ENCODE measurements around the gene TTC28. TPM values are rescaled to one million over a fixed set of nuclear protein-coding genes. Genes with fewer than 3 reads are reported as not detected.
"Not testable (repeated sequence)": the region's sequence is repeated elsewhere in the genome, so short reads cannot be mapped to it uniquely, and the experiment has no call there.

The TTC28 gene
- total and polyA plus RNA-seq, 2 donors (not counting 3 experiments of a cell fraction or from before 2014, with no cell fraction given): 16.5 to 51.1 TPM

DNA sequence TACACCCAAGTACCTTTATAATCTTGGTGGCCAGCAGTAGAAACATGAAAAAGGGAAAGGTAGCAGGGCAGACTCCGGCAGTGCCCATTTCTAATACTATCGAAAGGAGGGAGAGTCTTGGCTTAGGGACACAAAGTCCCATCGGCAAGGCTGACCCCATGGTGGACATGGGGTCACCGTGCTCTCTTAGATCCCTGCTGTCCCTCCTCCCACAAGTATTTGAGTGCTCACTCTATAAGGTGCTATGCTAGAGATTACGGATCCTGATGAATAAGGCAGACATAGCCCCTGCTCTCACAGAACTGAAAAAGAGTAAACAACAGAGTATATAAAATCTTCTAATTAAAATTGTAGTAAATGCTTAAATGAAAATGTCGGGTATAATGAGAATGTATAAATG, 588.2 kb downstream of the TTC28 start:
- Histone ChIP-seq H3K9me1 (replicated peaks; ENCODE audit: control insufficient read depth, extremely low read depth, insufficient read depth, low read length) (no peaks in the 10 kb centered on the region), H3K36me3 (ENCODE audit: control insufficient read depth in 2 of 2, extremely low read depth in 1 of 2, insufficient read depth in 2 of 2, low read length in 2 of 2) (peaks cover 0 to 7% of the 10 kb centered on the region in 2 experiments), H3K9me3 (replicated peaks; ENCODE audit: control insufficient read depth, insufficient read depth, low read length) (no peaks in the 10 kb centered on the region), H4K20me1 (replicated peaks; ENCODE audit: control insufficient read depth, extremely low read depth, insufficient read depth, low read length) (no peaks in the 10 kb centered on the region), H3K4me1 (ENCODE audit: control insufficient read depth, extremely low read depth, insufficient read depth, low read length) (no peaks in the 10 kb centered on the region), H2AFZ (ENCODE audit: low read depth, low read length) (no peak overlapping the region), H3K4me3 (replicated peaks in 1 of 3; ENCODE audit: insufficient read depth in 1 of 3, low read depth in 1 of 3, low read length in 3 of 3) (no peak overlapping the region), H3K27me3 (ENCODE audit: control insufficient read depth in 2 of 2, insufficient read depth in 2 of 2, low read length in 2 of 2) (no peaks in the 10 kb centered on the region), H3K27ac (ENCODE audit: insufficient read depth, low read depth, low read length) (no peak overlapping the region), H3K79me2 (ENCODE audit: control insufficient read depth, insufficient read depth, low read length) (no peaks in the 10 kb centered on the region), H3K4me2 (ENCODE audit: insufficient read depth, low read length) (no peak overlapping the region), H3K9ac (replicated peaks; ENCODE audit: extremely low read depth, insufficient read depth, low read length) (no peak overlapping the region)
- FAIRE-seq (no peak), DNase-seq (ENCODE audit: low read depth, low spot score) (no peak)
- TF ChIP-seq, protein P1, sequence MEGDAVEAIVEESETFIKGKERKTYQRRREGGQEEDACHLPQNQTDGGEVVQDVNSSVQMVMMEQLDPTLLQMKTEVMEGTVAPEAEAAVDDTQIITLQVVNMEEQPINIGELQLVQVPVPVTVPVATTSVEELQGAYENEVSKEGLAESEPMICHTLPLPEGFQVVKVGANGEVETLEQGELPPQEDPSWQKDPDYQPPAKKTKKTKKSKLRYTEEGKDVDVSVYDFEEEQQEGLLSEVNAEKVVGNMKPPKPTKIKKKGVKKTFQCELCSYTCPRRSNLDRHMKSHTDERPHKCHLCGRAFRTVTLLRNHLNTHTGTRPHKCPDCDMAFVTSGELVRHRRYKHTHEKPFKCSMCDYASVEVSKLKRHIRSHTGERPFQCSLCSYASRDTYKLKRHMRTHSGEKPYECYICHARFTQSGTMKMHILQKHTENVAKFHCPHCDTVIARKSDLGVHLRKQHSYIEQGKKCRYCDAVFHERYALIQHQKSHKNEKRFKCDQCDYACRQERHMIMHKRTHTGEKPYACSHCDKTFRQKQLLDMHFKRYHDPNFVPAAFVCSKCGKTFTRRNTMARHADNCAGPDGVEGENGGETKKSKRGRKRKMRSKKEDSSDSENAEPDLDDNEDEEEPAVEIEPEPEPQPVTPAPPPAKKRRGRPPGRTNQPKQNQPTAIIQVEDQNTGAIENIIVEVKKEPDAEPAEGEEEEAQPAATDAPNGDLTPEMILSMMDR (IDR thresholded peaks at IDR 0.05; ENCODE audit: extremely low read depth in 1 of 2, insufficient read depth in 1 of 2, low read depth in 1 of 2, low read length in 2 of 2): no peak
- no peak for TF ChIP-seq JUN (IDR thresholded peaks at IDR 0.05; ENCODE audit: borderline replicate concordance, insufficient read depth, insufficient read length, low read depth)
- TF ChIP-seq POLR2AphosphoS5 (IDR thresholded peaks at IDR 0.05; ENCODE audit: insufficient read depth, low read depth, low read length): no peak
- no peak for TF ChIP-seq FOS (IDR thresholded peaks at IDR 0.05; ENCODE audit: borderline replicate concordance, insufficient read depth, low read length)
- TF ChIP-seq EZH2 (IDR thresholded peaks at IDR 0.05; ENCODE audit: borderline replicate concordance, low read depth, low read length, severe bottlenecking): no peak
- TF ChIP-seq POLR2A (IDR thresholded peaks at IDR 0.05; ENCODE audit: low read depth, low read length): no peak
- TF ChIP-seq GATA2 (IDR thresholded peaks at IDR 0.05; ENCODE audit: insufficient read depth, insufficient read length, low read depth, low read length): no peak
- BruUV-seq (replicated peaks): no TSS peak
- intact Hi-C loops (cut with micrococcal nuclease): no loop called here
- dilution Hi-C loops (cut with MboI; ENCODE audit: extremely low pct_ligation_motif_present, low sequenced_read_pairs): no loop called here
- ChIA-PET POLR2A (no interaction called here), CTCF (interaction anchor here (1.7 to 5.0 kb wide), 2 partner anchors 11 to 21 kb away, joined by 4 to 20 read pairs; no protein-coding TSS in a partner anchor)

DNA sequence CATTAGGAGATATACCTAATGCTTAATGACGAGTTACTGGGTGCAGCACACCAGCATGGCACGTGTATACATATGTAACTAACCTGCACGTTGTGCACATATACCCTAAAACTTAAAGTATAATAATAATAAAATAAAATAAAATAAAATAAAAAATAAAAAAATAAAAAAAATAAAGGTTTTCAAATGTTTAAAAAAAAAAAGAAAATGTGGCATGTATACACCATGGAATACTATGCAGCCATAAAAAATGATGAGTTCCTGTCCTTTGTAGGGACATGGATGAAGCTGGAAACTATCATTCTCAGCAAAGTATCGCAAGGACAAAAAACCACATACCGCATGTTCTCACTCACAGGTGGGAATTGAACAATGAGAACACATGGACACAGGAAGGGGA, 590.1 kb downstream of the TTC28 start:
- H3K36me3 ChIP-seq (ENCODE audit: control insufficient read depth in 2 of 2, extremely low read depth in 1 of 2, insufficient read depth in 2 of 2, low read length in 2 of 2); H3K27me3 ChIP-seq (ENCODE audit: control insufficient read depth in 2 of 2, insufficient read depth in 2 of 2, low read length in 2 of 2); H3K9ac ChIP-seq (replicated peaks; ENCODE audit: extremely low read depth, insufficient read depth, low read length); CTCF ChIA-PET; H4K20me1 ChIP-seq (replicated peaks; ENCODE audit: control insufficient read depth, extremely low read depth, insufficient read depth, low read length); H3K4me1 ChIP-seq (ENCODE audit: control insufficient read depth, extremely low read depth, insufficient read depth, low read length); H3K79me2 ChIP-seq (ENCODE audit: control insufficient read depth, insufficient read depth, low read length); POLR2A ChIA-PET; FAIRE-seq; H3K4me3 ChIP-seq (replicated peaks in 1 of 3; ENCODE audit: insufficient read depth in 1 of 3, low read depth in 1 of 3, low read length in 3 of 3); H3K4me2 ChIP-seq (ENCODE audit: insufficient read depth, low read length); BruUV-seq (replicated peaks); intact Hi-C loops (cut with micrococcal nuclease); DNase-seq (ENCODE audit: low read depth, low spot score); H2AFZ ChIP-seq (ENCODE audit: low read depth, low read length); H3K9me1 ChIP-seq (replicated peaks; ENCODE audit: control insufficient read depth, extremely low read depth, insufficient read depth, low read length); H3K27ac ChIP-seq (ENCODE audit: insufficient read depth, low read depth, low read length); H3K9me3 ChIP-seq (replicated peaks; ENCODE audit: control insufficient read depth, insufficient read depth, low read length); dilution Hi-C loops (cut with MboI; ENCODE audit: extremely low pct_ligation_motif_present, low sequenced_read_pairs): not testable (repeated sequence)

Data from endothelial cell of umbilical vein (primary cell).